HepG2 (cell line): ENCODE results near the gene PLEKHA8. TPM values are rescaled to one million over a fixed set of nuclear protein-coding genes. Genes with fewer than 3 reads are reported as not detected.

Experiments
- CBX5 ChIP-seq: sonication (generic); formaldehyde crosslinking; IDR thresholded peaks from 2 replicates; pipeline ENCODE4 v1.4.0; 2020; ENCODE audit warnings: missing genetic modification reagents, borderline replicate concordance
- E2F2 ChIP-seq: sonication (generic); formaldehyde crosslinking; IDR thresholded peaks from 2 replicates; pipeline ENCODE4 v1.4.0; 2020; ENCODE audit warnings: missing genetic modification reagents, borderline replicate concordance
- FOXO4 ChIP-seq: sonication (generic); formaldehyde crosslinking; conservative IDR thresholded peaks from 2 replicates; pipeline ENCODE4 v1.8.1; 2023; ENCODE audit warnings: missing genetic modification reagents
- KIAA2018 ChIP-seq: sonication (generic); formaldehyde crosslinking; IDR thresholded peaks from 2 replicates; pipeline ENCODE4 v1.5.0; 2020; ENCODE audit warnings: mild to moderate bottlenecking, missing genetic modification reagents, borderline replicate concordance
- MAF1 ChIP-seq: sonication (generic); formaldehyde crosslinking; IDR thresholded peaks from 2 replicates; pipeline ENCODE4 v1.5.0; 2020; ENCODE audit warnings: missing genetic modification reagents, borderline replicate concordance
- NCOR1 ChIP-seq: fragments of 200-600 bp; sonication (generic); IDR thresholded peaks from 2 replicates; pipeline ENCODE4 v1.7.0; 2017; ENCODE audit warnings: antibody characterized with exemption, low read length, borderline replicate concordance
- POLR2AphosphoS2 ChIP-seq: IDR thresholded peaks from 2 replicates; pipeline ENCODE4 v1.6.1; 2011; ENCODE audit warnings: low read depth, low read length, improper control_type of control experiment
- TBX2 ChIP-seq: sonication (generic); formaldehyde crosslinking; IDR thresholded peaks from 2 replicates; pipeline ENCODE4 v1.5.0; 2020; ENCODE audit warnings: missing genetic modification reagents, mild to moderate bottlenecking, borderline replicate concordance
- TGIF2 ChIP-seq: IDR thresholded peaks from 2 replicates; pipeline ENCODE4 v1.6.1; 2016; ENCODE audit warnings: control low read depth, missing compliant biosample characterization
- ZNF296 ChIP-seq: sonication (generic); formaldehyde crosslinking; conservative IDR thresholded peaks from 2 replicates; pipeline ENCODE4 v1.5.0; 2020; ENCODE audit warnings: mild to moderate bottlenecking, missing genetic modification reagents
- ZNF317 ChIP-seq: sonication (generic); formaldehyde crosslinking; IDR thresholded peaks from 2 replicates; pipeline ENCODE4 v1.5.0; 2020; ENCODE audit warnings: mild to moderate bottlenecking, missing genetic modification reagents
- ZNF704 ChIP-seq: sonication (generic); formaldehyde crosslinking; IDR thresholded peaks from 2 replicates; pipeline ENCODE4 v1.8.1; 2023; ENCODE audit warnings: mild to moderate bottlenecking, inconsistent platforms, moderate library complexity, missing genetic modification reagents, borderline replicate concordance
- ZNF720 ChIP-seq: sonication (generic); formaldehyde crosslinking; IDR thresholded peaks from 2 replicates; pipeline ENCODE4 v1.4.0; 2020; ENCODE audit warnings: missing genetic modification reagents
- ZNF768 ChIP-seq: sonication (generic); formaldehyde crosslinking; IDR thresholded peaks from 2 replicates; pipeline ENCODE4 v1.4.0; 2020; ENCODE audit warnings: missing genetic modification reagents
- ZNF784 ChIP-seq: sonication (generic); formaldehyde crosslinking; IDR thresholded peaks from 2 replicates; pipeline ENCODE4 v1.5.1; 2020; ENCODE audit warnings: missing genetic modification reagents, mild to moderate bottlenecking, borderline replicate concordance
- ZNF839 ChIP-seq: sonication (generic); formaldehyde crosslinking; IDR thresholded peaks from 2 replicates; pipeline ENCODE4 v1.4.0; 2020; ENCODE audit warnings: missing genetic modification reagents, mild to moderate bottlenecking, borderline replicate concordance
- ZSCAN22 ChIP-seq: sonication (generic); formaldehyde crosslinking; IDR thresholded peaks from 2 replicates; pipeline ENCODE4 v1.4.0; 2020; ENCODE audit warnings: mild to moderate bottlenecking, missing genetic modification reagents
- polyA plus RNA-seq, 8 experiments: library from polyadenylated mRNA; depleted of rRNA in 3 of 8; stranded (reverse) in 7 of 8; unstranded in 1 of 8; fragments of >200 nt; fragmentation: Illumina TruSeq in 4 of 8; extraction: Trizol in 4 of 8; gene quantifications; 2 replicates each; pipeline versions ENCODE4 v1.2.1 to v1.2.3, GENCODE V29; 2011 to 2016; ENCODE audit warnings: low read depth in 4 of 8, missing spikeins in 1 of 8, mixed read lengths in 1 of 8; ENCODE audit not compliant: insufficient read depth in 1 of 8
- total RNA-seq, 5 experiments: library from RNA; depleted of rRNA; stranded (reverse); fragments of >200 nt; fragmentation: Illumina TruSeq; extraction: Trizol; gene quantifications; 2 replicates each; pipeline ENCODE4 v1.2.3, GENCODE V29; 2016; ENCODE audit warnings: low read depth in 1 of 5

The PLEKHA8 gene
- total and polyA plus RNA-seq, 2 of the 13 experiments (the other 11 are each of a cell fraction or from before 2014, with no cell fraction given), result 12.5 to 26.4 TPM

- no peak for TF ChIP-seq ZNF720
- TF ChIP-seq ZNF784, result no peak
- TF ChIP-seq TGIF2 (CRISPR knock-in tag), result no peak
- TF ChIP-seq ZNF839 (CRISPR knock-in tag), result no peak
- peak; percentile 48; the same call in 1 of the 2 replicates for TF ChIP-seq ZNF317
- peak; percentile 71; the same call in 1 of the 2 replicates for TF ChIP-seq ZNF704 (CRISPR knock-in tag)
- TF ChIP-seq KIAA2018 (CRISPR knock-in tag), result no peak
- no peak for TF ChIP-seq CBX5 (CRISPR knock-in tag)
- no peak; the same call in 1 of the 2 replicates for TF ChIP-seq NCOR1
- TF ChIP-seq MAF1 (CRISPR knock-in tag), result 0 out of 2 replicates have a peak, but pooled peaks have one; percentile 27
- TF ChIP-seq ZNF296 (CRISPR knock-in tag), result no peak
- TF ChIP-seq TBX2, result no peak
- no peak for TF ChIP-seq E2F2 (CRISPR knock-in tag)
- no peak for TF ChIP-seq FOXO4 (CRISPR knock-in tag)
- peak; percentile 62; the same call in 1 of the 2 replicates for TF ChIP-seq ZSCAN22 (CRISPR knock-in tag)
- TF ChIP-seq POLR2AphosphoS2, result no peak
- TF ChIP-seq ZNF768, result no peak
Observed at GRCh38 chr7:30028216-30028748, at the start of gene PLEKHA8 (continued).
